22Rv1 (cell line): Measurements from ENCODE around the gene ZNF117.

Experiments
- ZFX ChIP-seq: fragments of 450-650 bp; IDR thresholded peaks from 2 replicates; pipeline ENCODE4 v1.6.1; 2017; ENCODE audit warnings: antibody characterized with exemption, borderline replicate concordance
- TF ChIP-seq, protein P1 (sequence below): fragments of 450-650 bp; IDR thresholded peaks from 2 replicates; pipeline ENCODE4 v1.5.1; 2017; ENCODE audit warnings: mild to moderate bottlenecking

DNA sequence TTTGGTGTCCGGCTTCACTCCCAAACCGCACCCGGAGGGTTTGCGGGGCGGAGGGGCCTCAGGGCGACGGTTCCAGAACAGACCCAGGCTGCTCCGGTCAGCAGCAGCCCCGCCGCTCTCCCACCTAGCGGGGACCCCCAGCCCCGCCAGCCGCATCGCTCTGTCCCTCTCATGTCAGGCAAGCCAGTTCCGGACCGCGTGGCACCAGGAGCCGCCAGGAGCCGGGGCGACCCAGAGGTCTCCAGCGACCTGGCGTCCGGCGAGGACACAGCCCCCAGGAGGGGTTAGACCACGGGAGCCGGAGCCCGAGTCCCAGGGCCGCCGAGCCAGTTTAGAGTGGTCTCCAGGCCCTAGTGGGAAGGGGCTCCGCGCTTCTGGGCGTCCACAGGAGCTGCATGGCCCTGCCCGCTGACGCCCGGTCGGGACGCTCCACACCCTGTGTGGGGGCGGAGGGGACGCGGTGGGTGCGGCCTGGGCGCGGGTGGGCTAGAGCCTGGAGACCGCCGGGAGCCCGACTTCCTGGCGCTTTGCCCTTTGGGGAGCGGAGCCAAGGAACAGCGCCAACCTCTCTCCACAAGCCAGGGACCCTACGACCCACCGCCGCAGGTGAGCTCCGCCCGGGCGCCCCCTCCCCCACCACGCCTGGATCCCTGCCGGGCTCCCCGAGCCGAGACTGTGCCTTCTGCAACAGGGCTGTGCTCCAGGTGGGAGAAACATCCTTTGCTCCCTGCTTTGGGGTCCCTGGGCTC, 43.4 kb downstream of the ZNF117 start:
- TF ChIP-seq, protein P1, sequence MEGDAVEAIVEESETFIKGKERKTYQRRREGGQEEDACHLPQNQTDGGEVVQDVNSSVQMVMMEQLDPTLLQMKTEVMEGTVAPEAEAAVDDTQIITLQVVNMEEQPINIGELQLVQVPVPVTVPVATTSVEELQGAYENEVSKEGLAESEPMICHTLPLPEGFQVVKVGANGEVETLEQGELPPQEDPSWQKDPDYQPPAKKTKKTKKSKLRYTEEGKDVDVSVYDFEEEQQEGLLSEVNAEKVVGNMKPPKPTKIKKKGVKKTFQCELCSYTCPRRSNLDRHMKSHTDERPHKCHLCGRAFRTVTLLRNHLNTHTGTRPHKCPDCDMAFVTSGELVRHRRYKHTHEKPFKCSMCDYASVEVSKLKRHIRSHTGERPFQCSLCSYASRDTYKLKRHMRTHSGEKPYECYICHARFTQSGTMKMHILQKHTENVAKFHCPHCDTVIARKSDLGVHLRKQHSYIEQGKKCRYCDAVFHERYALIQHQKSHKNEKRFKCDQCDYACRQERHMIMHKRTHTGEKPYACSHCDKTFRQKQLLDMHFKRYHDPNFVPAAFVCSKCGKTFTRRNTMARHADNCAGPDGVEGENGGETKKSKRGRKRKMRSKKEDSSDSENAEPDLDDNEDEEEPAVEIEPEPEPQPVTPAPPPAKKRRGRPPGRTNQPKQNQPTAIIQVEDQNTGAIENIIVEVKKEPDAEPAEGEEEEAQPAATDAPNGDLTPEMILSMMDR = no peak
- TF ChIP-seq ZFX = no peak
